ENCODE results near the gene FAM168B.
"Not testable (repeated sequence)": the region's sequence is repeated elsewhere in the genome, so short reads cannot be mapped to it uniquely, and the experiment has no call there.

FAM168B gene

GRCh38 chr2:131094463-131095281 is 1.4 kb upstream of the FAM168B start:
- no peak for DNase-seq

DNA sequence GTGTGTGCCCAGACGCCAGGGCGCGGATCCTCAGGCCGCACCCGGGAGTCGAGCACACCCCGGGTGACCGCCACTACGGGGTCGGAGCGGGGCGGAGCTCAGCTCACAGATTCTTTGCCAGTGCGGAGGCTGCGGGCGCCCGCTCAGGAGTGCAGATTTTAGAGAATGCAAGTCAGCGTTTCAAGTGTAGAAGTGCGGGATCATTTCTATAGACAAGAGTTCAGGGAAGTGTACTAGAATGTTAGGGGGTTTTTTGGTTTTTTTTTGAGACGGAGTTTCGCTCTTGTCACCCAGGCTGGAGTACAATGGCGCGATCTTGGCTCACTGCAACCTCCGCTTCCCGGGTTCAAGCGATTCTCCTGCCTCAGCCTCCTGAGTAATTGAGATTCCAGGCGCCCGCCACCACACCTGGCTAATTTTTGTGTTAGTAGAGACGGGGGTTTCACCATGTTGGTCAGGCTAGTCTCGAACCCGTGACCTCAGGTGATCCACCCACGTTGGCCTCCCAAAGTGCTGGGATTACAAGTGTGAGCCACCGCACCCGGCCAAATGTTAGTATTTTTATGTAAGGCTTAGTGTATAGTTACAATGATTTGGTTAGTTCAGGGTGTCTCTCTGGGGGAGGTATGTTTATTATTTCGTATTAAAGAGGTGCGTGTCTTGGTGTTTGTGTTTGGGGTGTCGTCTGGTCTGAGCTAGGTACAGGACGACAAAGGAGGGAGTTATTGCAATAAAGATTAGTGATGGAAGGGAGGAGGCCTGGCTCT is 619 bp upstream of the FAM168B start:
- DNase-seq, result peak in 1 of 2 experiments; percentile 17

GRCh38 chr2:131092458-131093005 is 728 bp downstream of the FAM168B start:
- DNase-seq, result no peak

DNA sequence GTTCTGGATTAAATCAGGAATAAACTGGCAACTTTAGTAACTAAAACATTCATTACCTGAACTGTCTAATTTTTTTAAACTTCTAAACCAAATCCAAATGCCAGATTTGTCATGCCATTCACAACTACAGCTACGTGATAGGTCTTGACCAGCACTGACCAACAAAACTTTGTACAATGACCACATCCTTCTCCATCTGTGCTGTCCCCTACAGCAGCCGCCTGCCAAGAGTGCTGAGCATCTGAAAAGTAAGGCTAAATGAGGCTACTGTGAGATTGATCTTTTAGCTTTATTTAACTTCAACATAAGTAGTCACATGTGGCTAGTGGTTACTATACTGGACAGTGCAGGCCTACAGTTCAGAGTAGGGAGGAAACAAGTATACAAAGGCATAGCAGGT is 7.6 kb downstream of the FAM168B start:
- DNase-seq, result no peak

DNA sequence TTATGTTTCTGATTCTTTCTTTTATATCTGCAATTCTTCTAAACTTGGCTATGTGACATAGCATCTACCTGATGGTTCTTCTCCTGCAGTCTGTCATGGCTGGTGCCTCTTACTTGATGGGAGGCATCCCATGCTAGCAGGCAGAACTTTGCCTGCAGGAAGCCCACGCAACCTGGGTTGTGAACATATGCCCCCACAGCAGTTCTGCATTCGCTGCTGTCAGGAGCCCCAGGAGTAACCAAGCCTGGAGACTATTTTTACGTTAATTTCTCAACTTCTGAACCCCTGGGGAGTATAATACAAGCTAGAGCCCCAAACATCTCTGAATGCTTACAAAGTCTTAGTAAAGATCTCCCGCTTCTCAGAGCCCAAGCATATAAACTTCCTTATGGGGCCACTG is 12.1 kb downstream of the FAM168B start:
- DNase-seq, result no peak

DNA sequence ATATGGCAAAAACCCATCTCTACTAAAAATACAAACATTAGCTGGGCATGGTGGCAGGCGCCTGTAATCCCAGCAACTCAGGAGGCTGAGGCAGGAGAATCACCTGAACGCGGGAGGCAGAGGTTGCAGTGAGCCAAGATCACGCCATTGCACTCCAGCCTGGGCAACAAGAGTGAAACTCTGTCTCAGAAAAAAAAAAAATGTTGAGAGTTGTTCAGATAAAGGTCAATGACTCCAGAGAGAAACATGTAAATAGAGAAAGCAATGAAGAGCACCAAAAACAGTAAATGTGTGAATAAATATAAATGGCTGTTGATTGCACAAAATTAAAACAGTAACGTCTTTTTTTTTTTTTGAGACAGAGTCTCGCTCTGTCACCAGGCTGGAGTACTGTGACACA is 13.3 kb downstream of the FAM168B start:
- not testable (repeated sequence) for DNase-seq

DNA sequence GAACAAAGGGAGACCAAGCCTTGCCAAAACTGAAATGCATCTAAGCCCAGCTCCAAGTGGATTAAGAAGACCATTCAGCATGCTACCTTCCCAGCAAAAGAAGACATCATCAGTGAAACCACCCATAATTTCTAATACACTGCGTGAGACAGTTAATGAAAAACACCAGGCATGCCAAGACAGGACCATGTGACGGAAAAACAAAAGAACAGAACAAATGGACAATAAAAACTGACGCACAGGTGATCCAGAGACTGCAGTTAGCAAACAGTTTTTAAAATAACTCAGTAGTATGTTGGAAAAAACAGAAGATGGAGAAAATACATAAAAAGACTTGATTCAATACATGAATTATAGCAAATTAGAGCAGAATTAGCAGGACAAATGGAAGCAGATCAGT is 15.3 kb downstream of the FAM168B start:
- no peak for DNase-seq

DNA sequence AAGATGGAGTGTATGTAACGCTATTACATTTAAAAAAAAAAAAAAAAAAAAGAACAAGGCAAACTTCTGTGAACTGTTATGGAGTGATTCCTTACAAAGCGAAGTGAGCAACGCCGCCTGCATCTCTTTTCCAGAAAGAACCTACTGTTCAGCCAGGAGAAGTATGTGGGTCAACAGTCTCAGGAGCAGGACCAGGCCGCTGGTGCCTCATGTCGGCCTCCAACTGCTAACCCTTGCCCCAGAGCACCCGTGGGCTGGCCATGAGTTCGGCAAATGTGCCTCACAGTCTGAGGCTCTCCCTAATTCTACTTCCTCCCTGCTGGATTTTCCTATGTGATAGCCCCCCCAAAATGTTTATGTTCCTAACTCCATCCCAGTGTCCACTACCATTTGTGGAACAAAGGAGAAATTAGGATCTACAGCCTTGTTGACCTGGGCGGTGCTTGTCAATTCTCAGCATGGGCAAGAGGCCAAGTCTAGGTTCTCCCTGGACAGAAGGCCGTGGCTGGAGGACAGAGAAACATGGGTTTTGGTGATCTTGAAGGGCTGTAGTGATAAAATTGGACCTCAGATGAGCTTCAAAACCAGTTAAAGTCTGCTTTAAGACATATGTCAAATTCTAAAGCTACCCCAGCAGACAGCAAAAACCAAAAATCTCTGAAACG is 15.9 kb downstream of the FAM168B start:
- no peak for DNase-seq

DNA sequence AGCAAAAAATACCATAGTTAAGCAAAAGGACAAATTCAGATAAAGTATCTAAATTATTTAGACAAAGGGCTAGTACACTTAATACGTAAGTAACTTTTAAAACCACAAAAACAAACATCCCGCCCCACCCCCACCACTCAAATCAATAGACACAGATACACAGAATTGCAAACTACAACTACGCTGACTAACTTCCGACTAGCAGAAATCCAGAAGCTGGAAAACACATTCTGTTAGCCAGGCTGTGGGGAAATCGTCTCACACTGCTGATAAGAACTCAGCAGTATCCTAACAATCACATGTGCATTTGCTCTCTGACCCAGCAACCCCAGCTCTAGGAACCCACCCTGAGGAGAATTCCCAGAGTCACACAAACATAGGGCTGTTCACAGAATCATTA is 16.6 kb downstream of the FAM168B start:
- no peak for DNase-seq

DNA sequence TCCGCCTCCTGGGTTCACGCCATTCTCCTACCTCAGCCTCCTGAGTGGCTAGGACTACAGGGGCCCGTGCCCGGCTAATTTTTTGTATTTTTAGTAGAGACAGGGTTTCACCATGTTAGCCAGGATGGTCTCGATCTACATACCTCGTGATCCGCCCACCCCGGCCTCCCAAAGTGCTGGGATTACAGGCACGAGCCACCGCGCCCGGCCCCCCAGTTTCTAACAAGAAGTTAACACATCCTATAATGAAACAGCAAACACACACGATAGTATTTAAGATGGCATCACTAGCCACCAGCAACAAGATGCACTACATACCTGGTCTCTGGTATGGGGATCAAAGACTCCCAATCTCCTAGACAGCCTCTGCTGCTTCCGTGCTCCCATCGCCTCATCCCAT is 17.7 kb downstream of the FAM168B start:
- not testable (repeated sequence) for DNase-seq

- not testable (repeated sequence) for DNase-seq
These were observed 25.1 kb downstream of the FAM168B start for GRCh38 chr2:131068172-131068571.

DNA sequence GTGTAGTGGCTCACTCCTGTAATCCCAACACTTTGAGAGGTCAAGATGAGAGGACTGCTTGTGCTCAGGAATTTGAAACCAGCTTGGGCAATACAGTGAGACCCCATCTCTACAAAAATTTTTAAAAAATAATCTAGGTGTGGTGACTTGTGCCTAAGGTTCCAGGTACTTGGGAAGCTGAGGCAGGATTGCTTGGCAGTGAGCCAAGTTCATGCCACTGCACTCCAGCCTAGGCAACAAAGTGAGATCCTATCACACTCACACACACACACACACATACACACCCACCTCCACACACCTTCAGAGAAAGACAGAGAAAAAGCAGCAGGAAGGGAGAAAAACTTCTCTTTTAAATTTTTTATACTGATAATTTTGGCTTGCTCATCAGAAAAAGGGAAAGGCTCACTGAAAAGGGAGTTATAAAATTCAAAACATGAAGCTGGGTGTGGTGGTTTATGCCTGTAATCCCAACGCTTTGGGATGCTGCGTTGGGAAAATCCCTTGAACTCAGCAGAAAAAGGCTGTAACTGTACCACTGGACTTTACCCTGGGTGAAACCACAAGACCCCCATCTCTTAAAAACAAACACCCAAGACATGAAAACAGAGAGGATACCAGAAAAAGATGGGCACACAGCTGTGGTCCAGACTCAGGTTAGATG is 25.7 kb downstream of the FAM168B start:
- DNase-seq, result no peak

GRCh38 chr2:131064589-131065512 is 28.4 kb downstream of the FAM168B start:
- no peak for DNase-seq

DNA sequence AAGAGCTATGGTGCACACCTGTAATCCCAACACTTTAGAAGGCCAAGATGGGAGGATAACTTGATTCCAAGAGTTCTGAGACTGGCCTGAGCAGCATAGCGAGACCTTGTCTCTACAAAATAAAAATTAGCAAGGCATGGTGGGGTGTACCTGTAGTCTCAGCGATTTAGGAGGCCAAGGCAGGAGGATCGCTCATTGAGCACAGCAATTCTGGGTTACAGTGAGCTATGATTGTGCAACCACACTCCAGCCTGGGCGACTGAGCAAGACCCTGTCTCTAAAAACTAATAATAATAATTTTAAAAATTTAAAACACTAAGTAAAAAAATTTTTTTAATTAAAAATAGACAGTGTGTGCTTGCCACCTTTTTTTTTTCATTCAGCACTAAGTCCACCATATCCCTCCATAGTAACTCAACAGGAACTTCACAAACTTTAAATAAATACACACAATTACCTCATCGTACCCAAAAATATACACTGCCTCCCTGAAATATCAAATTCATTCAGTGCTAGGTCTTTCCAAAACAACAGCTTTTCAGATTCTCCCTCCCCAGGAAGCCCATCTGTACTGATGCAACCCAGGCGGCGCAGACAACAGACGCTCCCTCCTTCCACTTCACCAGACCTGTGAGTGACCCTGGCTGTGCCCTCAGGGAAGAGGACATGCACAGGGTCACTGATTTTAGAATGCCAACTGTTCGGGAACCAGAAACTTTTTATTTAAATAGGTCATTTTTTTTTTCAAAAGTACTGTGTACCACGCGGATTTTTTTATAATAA is 29.6 kb downstream of the FAM168B start:
- no peak for DNase-seq

DNA sequence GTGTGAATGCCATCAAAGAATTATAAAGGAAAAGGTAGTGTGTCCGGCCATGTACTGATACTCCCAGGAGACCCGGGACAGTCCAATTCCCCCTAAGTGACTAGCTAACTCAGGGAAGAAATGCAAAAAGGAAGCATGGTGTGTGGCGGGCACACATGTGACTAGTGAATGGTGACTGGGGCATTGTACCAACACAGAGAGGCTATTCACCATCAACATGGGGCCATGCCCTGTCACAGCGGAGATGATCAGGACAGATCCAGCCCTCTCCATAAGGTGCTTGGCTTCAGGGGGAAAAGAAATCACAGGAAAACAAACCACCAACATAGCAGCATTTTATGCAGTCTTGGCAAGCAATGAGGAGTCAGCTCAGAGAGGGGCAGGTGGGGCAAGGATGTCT is 34.3 kb downstream of the FAM168B start:
- no peak for DNase-seq

DNA sequence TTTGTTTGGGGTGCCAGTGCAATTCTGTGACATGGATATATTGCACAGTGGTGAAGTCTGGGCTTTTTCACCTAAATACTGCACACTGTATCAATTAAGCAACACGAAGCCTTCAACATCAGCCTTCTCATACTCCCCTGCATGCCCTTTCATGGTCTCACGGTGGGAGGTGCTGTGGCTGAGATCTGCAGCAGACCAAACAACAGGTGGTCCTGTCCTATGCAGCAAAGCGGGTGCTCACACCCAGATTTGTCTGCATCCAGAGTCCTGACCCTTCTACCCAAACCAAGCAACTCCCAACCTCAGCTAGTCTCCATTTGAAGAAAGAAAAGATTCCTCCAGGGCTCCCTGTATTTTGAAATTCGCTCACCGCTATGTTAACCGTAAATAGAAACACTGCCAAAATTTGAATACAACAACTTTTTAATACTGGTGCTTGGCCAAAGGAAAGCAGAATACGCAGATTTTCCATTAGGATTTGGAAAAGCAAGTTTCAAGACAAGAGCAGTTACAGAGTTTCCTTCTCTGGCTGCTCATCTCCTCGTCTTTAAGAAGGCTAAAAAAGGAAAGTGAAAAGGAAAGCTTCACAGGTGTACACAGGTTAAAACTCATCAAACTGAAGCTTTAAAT is 34.9 kb downstream of the FAM168B start:
- DNase-seq, result no peak

- no peak for DNase-seq
These were observed 36.4 kb downstream of the FAM168B start for GRCh38 chr2:131056932-131057287.

GRCh38 chr2:131056204-131056931 is 36.9 kb downstream of the FAM168B start:
- DNase-seq, result no peak

- DNase-seq, result no peak
These were observed 37.8 kb downstream of the FAM168B start for GRCh38 chr2:131055169-131056065.
